Stimulated activated CD4-positive, alpha-beta T cell treated with anti-CD3 and anti-CD28 coated beads, Interleukin-12 subunit alpha, Interleukin-12 subunit beta, amount 100 ng/mL, for 4 hours (primary cell): ENCODE measurements around the gene OR6B1.
"Not testable (repeated sequence)": the region's sequence is repeated elsewhere in the genome, so short reads cannot be mapped to it uniquely, and the experiment has no call there.

Source experiments
- DNase-seq: peaks from one replicate; pipeline ENCODE4 v3.0.0-alpha.2; 2020

OR6B1 gene

GRCh38 chr7:144050093-144050492 lies 50.0 kb downstream of the OR6B1 start:
- no peak for DNase-seq

DNA sequence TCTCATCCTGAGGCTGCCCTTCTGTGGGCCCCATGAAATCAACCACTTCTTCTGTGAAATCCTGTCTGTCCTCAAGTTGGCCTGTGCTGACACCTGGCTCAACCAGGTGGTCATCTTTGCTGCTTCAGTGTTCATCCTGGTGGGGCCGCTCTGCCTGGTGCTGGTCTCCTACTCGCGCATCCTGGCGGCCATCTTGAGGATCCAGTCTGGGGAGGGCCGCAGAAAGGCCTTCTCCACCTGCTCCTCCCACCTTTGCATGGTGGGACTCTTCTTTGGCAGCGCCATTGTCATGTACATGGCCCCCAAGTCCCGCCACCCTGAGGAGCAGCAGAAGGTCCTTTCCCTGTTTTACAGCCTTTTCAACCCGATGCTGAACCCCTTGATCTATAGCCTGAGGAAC lies 50.8 kb downstream of the OR6B1 start:
- DNase-seq = not testable (repeated sequence)

GRCh38 chr7:144057954-144058353 lies 57.8 kb downstream of the OR6B1 start:
- no peak for DNase-seq
